NB4 (cell line): ENCODE measurements around the gene NOTCH1.

ENCODE experiments used
- DNase-seq: peaks from one replicate; pipeline ENCODE4 v3.0.0; 2010; ENCODE audit warnings: low read depth
- H3K4me3 ChIP-seq: one replicate; pipeline ENCODE4 v1.5.1; 2011; ENCODE audit warnings: mild to moderate bottlenecking, low read depth, low read length, moderate library complexity
- MYC ChIP-seq: IDR thresholded peaks from 2 replicates; pipeline ENCODE4 v1.6.1; 2011; ENCODE audit warnings: low read depth, low read length
- POLR2A ChIP-seq: IDR thresholded peaks from 2 replicates; pipeline ENCODE4 v1.6.1; 2011; ENCODE audit warnings: mild to moderate bottlenecking; ENCODE audit not compliant: insufficient read length; ENCODE audit errors: extremely low read depth
- TF ChIP-seq, protein P1 (sequence below): IDR thresholded peaks from one replicate; pipeline ENCODE4 v1.5.1; 2012; ENCODE audit warnings: low read depth, low read length
- TF ChIP-seq, protein P2 (sequence below): IDR thresholded peaks from 2 replicates; pipeline ENCODE4 v1.6.1; 2011; ENCODE audit warnings: low read depth, low read length

NOTCH1 gene

DNA sequence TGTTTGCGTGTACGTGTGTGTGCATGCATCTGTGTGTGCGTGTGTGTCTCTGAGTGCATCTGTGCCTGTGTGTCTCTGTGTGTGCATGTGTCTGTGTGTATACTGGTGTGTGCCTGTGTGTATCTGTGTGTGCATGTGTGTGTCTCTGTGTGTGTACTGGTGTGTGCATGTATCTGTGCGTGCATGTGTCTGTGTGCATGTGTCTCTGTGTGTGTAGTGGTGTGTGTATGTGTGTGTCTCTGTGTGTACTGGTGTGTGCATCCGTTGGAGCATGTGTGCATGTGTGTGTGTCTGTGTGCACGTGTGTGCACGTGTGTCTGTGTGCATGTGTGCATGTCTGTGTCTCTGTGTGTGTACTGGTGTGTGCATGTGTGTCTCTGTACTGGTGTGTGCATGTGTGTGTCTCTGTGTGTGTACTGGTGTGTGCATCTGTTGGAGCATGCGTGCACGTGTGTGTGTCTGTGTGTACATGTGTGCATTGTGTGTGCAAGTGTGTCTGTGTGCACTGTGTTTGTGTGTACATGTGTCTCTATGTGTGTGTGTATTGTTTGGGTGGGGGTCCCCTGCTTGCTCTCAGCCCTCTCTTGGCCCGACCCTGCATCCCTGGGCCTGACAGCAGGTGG lies 23.8 kb upstream of the NOTCH1 start:
- TF ChIP-seq MYC (no peak), POLR2A (no peak)
- TF ChIP-seq, protein P1, sequence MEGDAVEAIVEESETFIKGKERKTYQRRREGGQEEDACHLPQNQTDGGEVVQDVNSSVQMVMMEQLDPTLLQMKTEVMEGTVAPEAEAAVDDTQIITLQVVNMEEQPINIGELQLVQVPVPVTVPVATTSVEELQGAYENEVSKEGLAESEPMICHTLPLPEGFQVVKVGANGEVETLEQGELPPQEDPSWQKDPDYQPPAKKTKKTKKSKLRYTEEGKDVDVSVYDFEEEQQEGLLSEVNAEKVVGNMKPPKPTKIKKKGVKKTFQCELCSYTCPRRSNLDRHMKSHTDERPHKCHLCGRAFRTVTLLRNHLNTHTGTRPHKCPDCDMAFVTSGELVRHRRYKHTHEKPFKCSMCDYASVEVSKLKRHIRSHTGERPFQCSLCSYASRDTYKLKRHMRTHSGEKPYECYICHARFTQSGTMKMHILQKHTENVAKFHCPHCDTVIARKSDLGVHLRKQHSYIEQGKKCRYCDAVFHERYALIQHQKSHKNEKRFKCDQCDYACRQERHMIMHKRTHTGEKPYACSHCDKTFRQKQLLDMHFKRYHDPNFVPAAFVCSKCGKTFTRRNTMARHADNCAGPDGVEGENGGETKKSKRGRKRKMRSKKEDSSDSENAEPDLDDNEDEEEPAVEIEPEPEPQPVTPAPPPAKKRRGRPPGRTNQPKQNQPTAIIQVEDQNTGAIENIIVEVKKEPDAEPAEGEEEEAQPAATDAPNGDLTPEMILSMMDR: no peak
- TF ChIP-seq, protein P2, sequence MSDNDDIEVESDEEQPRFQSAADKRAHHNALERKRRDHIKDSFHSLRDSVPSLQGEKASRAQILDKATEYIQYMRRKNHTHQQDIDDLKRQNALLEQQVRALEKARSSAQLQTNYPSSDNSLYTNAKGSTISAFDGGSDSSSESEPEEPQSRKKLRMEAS: no peak

DNA sequence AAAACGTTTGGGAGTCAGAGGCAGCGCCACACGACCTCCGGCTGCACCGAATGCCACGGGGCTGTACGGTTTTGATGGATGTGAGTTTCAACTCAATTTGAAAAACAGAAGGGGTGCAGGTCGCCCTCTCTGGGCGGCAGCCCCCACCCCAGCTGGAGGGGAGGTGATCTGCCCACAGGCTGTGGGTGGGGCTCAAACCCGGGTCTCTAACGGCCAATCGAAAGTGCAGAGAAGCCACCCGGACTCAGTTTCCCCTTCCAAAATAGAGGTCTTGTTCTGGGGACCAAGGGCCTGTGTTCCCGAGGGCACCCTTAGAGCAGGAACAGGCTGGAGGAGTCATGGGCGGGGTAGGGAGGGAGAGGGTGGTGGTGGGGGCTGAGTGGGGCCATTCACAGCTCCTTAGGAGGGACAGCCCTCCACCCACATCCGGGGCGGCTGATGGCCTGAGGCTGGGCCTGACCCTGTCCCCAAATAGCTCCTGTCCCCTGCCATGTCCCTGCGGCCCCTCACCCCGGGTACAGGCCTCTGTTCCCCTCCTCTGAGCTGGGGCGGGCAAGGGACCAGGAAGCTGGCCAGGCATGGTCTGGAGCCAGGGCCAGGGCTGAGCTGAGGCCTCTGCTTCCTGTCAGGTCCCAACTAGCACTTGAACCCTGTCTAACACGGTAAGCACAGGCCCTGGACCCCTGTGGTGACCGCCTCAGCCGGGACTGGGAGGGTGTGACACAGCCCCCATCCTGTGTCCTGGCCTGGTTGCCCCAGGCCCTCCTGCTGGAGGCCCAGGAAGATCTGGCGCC lies 22.6 kb upstream of the NOTCH1 start:
- no peak for DNase-seq
- TF ChIP-seq, protein P2: no peak
- TF ChIP-seq, protein P1: no peak
- TF ChIP-seq POLR2A (no peak), MYC (no peak)
- H3K4me3 ChIP-seq: no peak overlapping the region

More for the DNA sequence above, 23.8 kb upstream of the NOTCH1 start:
- no peak overlapping the region for H3K4me3 ChIP-seq
- DNase-seq: no peak

DNA sequence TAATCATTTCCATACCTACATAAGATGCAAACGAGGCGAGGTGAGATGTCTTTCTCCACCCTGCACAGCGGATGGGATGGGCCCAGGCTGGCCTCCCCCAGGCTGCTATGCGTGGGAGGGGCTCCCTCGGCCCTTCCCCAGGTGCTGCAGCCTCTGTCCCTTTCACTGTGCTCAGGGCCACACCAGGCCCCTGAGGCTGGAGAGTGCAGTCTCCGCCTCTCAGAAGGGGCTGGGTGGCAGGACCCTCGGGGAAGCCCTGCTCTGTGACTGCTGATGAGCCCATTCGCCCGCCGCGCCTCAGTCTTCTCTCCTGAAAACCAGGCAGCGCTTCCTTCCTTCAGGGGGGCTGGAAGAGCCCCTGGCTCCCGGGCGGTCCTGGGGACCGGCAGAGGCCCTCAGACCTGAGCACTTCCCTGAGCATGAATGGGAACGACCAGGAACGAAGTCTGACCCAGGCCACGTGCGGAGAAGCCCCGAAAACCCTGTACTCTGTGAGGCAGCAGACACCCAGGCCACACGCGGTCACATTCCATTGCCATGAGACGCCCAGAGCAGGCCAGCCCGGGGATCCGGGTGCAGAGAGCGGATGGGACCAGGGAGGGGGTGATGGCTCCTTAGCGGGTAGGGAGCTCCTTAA lies 21.9 kb upstream of the NOTCH1 start:
- DNase-seq: no peak
- no peak overlapping the region for H3K4me3 ChIP-seq
- TF ChIP-seq, protein P1: no peak
- TF ChIP-seq MYC (no peak), POLR2A (no peak)
- TF ChIP-seq, protein P2: no peak

DNA sequence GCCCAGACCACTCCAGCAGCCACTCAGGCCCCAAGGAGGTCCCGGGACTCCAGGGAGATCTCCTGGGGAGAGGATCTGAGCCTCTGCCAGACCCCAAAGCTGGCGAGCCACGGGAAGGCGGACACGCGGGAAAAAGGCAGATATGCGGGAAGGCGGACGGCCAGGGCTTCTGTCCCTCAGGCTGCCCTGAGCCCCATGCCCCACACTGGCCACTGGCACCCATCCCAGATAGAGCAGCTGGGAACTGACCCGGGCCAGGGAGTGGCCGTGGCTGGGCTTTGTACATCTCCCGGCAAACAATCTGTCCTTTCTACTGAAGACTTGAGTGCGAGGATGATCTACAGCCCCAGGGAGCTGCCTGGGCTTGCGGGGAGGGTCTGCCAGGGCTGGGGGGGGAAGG lies 21.1 kb upstream of the NOTCH1 start:
- H3K4me3 ChIP-seq: no peak overlapping the region
- no peak for DNase-seq
- no peak for TF ChIP-seq MYC
- TF ChIP-seq POLR2A: no peak
- TF ChIP-seq, protein P1: no peak
- TF ChIP-seq, protein P2: no peak

DNA sequence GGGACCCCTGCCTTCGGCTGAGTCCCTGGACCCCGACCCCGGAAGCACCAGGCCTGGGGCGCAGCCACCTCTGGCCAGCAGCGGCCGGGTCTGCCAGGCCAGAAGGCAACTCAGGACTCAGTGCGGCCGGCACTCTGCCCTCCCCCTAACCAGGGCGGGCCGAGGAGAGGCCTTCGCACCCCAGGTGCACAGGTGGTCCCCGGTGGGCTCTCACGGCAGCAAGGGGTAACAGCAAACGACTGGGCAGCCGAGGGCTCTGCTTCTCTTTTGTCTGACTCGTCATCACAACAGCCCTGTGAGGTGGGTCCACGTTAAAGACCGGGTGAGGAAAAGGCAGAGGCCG lies 20.7 kb upstream of the NOTCH1 start:
- no peak for DNase-seq
- TF ChIP-seq POLR2A (no peak), MYC (no peak)
- TF ChIP-seq, protein P2: no peak
- TF ChIP-seq, protein P1: no peak
- no peak overlapping the region for H3K4me3 ChIP-seq
